Right atrium auricular region (tissue), 2 donors: ENCODE results near the gene RNF121. TPM values are rescaled to one million over a fixed set of nuclear protein-coding genes. Genes with fewer than 3 reads are reported as not detected.

Experiments used
- DNase-seq: peaks from one replicate; pipeline ENCODE4 v3.0.0-alpha.2; 2019; ENCODE audit warnings: low spot score
- H3K27ac ChIP-seq, 2 donors: fragments of 200-600 bp; sonication (generic); 1 replicate in 1 of 2; 2 replicates in 1 of 2; pipeline ENCODE4 v1.5.1; 2016 to 2019
- H3K27me3 ChIP-seq, 2 donors: fragments of 200-600 bp; sonication (generic); one replicate each; pipeline versions ENCODE4 v1.5.1 to v1.6.0; 2017 to 2019
- H3K36me3 ChIP-seq: fragments of 200-600 bp; sonication (generic); one replicate; pipeline ENCODE4 v1.5.1; 2016
- H3K4me1 ChIP-seq, 2 donors: fragments of 200-600 bp; sonication (generic); one replicate each; pipeline versions ENCODE4 v1.5.1 to v1.6.0; 2017 to 2019
- H3K4me3 ChIP-seq, 2 donors: fragments of 200-600 bp; sonication (generic); 1 replicate in 1 of 2; 2 replicates in 1 of 2; pipeline ENCODE4 v1.5.1; 2017 to 2019; ENCODE audit warnings: mild to moderate bottlenecking in 1 of 2, moderate library complexity in 1 of 2
- H3K9me3 ChIP-seq, 2 donors: fragments of 200-600 bp; sonication (generic); one replicate each; pipeline ENCODE4 v1.5.1; 2019
- total RNA-seq, 2 donors: library from RNA; depleted of rRNA; stranded (reverse); fragments of >200 nt; gene quantifications; one replicate each; pipeline ENCODE4 v1.1.0, GENCODE V29; 2016
- TF ChIP-seq, protein P1 (sequence below), 2 donors: fragments of 200-600 bp; sonication (generic); IDR thresholded peaks; one replicate each; pipeline ENCODE4 v1.5.1; 2019; ENCODE audit warnings: antibody characterized with exemption in 2 of 2

Gene RNF121
- total RNA-seq, 2 donors from 2014 or later = 21.6 to 25.8 TPM

DNA sequence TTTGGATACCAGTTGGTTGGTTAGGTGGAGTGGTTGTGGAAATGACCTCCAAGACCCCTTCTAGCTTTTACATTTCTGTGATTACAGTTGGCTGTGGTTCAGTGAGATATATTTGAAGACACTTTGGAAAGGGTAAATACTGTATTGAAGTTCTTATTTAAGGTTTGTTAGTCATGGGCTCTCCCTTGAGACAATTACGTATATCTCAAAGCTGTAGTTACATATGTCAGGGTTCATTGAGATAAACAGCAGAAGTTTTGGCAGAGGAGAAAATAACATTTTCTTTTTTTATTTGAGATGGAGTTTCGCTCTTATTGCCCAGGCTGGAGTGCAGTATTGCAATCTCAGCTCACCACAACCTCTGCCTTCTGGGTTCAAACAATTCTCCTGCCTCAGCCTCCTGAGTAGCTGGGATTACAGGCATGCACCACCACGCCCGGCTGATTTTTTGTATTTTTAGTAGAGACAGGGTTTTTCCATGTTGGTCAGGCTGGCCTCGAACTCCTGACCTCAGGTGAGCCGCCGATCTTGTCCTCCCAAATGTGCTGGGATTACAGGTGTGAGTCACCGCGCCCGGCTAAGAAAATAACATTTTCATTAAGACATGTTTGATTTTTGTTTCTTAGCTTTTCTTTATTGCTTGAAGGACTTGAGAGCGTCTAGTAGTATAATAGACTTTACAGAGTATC is 1.9 kb downstream of the RNF121 start:
- Histone ChIP-seq H3K27me3 (no peaks in the 10 kb centered on the region), H3K27ac (no peak overlapping the region), H3K36me3 (no peaks in the 10 kb centered on the region), H3K9me3 (no peaks in the 10 kb centered on the region), H3K4me3 (no peak overlapping the region), H3K4me1 (peaks cover 0 to 52% of the 10 kb centered on the region in 2 donors)
- TF ChIP-seq, protein P1, sequence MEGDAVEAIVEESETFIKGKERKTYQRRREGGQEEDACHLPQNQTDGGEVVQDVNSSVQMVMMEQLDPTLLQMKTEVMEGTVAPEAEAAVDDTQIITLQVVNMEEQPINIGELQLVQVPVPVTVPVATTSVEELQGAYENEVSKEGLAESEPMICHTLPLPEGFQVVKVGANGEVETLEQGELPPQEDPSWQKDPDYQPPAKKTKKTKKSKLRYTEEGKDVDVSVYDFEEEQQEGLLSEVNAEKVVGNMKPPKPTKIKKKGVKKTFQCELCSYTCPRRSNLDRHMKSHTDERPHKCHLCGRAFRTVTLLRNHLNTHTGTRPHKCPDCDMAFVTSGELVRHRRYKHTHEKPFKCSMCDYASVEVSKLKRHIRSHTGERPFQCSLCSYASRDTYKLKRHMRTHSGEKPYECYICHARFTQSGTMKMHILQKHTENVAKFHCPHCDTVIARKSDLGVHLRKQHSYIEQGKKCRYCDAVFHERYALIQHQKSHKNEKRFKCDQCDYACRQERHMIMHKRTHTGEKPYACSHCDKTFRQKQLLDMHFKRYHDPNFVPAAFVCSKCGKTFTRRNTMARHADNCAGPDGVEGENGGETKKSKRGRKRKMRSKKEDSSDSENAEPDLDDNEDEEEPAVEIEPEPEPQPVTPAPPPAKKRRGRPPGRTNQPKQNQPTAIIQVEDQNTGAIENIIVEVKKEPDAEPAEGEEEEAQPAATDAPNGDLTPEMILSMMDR (IDR thresholded peaks at IDR 0.05) = no peak
- no peak for DNase-seq

DNA sequence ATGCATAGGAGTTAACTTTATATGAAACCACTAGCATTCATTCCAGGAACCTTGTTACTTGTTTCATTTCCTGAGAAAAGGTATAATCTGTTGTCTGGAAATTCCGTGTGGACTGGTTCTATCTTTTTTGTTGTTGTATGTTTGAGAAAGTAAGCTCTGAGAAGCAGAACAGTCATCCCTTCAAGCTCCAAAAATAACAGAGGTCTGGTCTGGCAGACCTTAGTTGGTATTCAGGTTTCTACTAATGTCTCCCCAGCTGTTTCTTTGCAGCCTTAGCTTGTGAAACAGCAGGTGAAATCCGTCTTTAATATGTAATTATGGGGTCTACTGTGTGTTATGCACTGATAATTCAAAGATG is 2.4 kb downstream of the RNF121 start:
- Histone ChIP-seq H3K4me3 (no peak overlapping the region), H3K27ac (no peak overlapping the region)
- TF ChIP-seq, protein P1 (IDR thresholded peaks at IDR 0.05) = no peak

DNA sequence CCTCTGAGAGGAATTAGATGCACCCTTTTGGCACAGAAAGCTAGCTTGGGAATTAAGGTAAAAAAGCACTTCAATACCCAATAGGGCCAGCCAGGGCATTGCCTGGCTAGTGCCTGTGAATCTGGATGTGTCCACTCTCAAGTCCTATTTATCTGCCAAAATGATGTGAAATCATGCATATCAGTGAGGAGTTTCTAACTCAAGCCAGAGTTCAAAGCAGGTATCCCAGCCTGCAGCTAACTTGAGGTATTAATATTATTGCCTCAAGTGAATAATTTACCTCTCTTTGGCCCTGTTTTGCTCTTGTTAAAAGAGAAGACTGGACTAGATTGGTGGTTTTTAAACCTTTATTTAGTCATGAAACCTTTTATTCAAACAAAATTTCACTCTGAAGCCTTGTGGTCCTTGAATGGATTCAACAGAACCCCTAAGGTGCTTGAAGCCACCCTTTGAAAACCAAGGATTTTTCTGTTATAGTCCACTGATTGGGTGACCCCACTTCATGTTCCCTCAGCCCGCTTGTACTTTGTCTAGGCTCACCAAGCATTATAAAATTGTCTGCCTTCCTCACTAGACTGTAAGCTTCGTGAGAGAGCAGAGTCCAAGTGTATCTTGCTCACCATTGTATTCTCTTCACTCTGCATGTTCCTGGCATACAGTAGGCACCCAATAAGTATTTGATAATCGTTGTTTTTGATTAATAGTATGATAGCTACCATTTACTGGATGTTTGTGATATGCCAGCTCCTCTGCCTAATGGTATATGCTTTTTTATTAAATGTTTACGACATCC is 4.5 kb downstream of the RNF121 start:
- no peak overlapping the region for H3K4me3 ChIP-seq
- peaks cover 0 to 46% of the 10 kb centered on the region in 2 donors for H3K4me1 ChIP-seq
- no peak for DNase-seq
- no peak overlapping the region for H3K27ac ChIP-seq
- no peaks in the 10 kb centered on the region for H3K9me3 ChIP-seq
- TF ChIP-seq, protein P1 (IDR thresholded peaks at IDR 0.05) = no peak
- H3K36me3 ChIP-seq = no peaks in the 10 kb centered on the region
- no peaks in the 10 kb centered on the region for H3K27me3 ChIP-seq

More for the DNA sequence above, 2.4 kb downstream of the RNF121 start:
- Histone ChIP-seq H3K27me3 (no peaks in the 10 kb centered on the region), H3K9me3 (no peaks in the 10 kb centered on the region), H3K4me1 (peaks cover 0 to 52% of the 10 kb centered on the region in 2 donors), H3K36me3 (no peaks in the 10 kb centered on the region)
- DNase-seq = no peak

DNA sequence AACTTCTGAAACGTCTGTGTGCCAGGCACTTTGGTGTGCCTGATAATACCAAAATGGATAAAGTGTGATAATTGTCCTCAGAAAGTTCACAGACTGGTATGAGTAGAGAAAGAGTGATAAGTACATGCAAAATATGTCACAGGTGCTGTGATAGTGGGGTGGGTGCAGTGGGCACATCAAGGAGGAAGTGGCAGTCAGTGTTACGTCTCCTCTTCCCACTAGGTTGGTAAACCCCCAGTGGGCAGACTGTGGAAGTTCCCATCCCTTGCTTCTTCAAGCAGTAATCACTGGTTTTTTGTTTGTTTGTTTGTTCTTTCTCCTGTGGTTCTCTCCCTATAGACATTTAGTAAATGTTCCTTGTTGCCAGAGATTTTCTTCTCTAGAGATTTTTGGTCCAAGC is 5.4 kb downstream of the RNF121 start:
- H3K27ac ChIP-seq = no peak overlapping the region
- no peak overlapping the region for H3K4me3 ChIP-seq
- H3K36me3 ChIP-seq = no peaks in the 10 kb centered on the region
- DNase-seq = no peak
- peaks cover 0 to 45% of the 10 kb centered on the region in 2 donors for H3K4me1 ChIP-seq
- H3K9me3 ChIP-seq = no peaks in the 10 kb centered on the region
- no peaks in the 10 kb centered on the region for H3K27me3 ChIP-seq
- TF ChIP-seq, protein P1 (IDR thresholded peaks at IDR 0.05) = no peak

DNA sequence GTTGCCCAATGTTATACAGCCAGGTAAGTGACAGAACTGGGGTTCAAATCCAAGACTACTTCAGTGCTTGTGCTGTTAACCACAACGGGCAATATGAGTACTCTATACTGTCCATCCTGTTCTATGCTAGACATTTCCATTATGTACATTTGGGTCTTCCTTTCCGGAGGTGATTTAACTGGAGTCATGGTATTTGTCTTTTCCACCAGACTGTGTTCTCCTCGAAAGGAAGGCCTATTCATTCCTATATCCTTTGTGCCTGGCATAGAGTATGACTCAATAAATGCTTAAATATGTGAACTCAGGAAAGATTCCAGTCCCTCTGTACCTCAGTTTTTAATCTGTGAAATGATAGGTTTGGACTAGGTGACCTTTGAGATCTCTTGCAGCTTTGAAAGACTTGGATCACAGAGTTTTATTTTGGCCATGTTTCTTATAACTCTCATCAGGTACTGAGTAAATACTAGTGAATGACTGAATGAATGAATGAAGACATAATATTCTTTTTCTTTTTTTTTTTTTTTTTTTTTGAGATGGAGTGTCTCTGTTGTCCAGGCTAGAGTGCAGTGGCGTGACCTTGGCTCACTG is 6.6 kb downstream of the RNF121 start:
- no peak overlapping the region for H3K27ac ChIP-seq
- no peak overlapping the region for H3K4me3 ChIP-seq
- no peak for DNase-seq
- no peaks in the 10 kb centered on the region for H3K36me3 ChIP-seq
- TF ChIP-seq, protein P1 (IDR thresholded peaks at IDR 0.05) = no peak
- no peaks in the 10 kb centered on the region for H3K27me3 ChIP-seq
- H3K4me1 ChIP-seq = peaks cover 0 to 36% of the 10 kb centered on the region in 2 donors
- H3K9me3 ChIP-seq = no peaks in the 10 kb centered on the region
